ENCODE measurements around the gene ZSCAN26.

Gene ZSCAN26

GRCh38 chr6:28322661-28323060 is 55.7 kb downstream of the ZSCAN26 start:
- peaks cover 20% of the 10 kb centered on the region for H3K9me3 ChIP-seq (ENCODE audit: control insufficient read depth, insufficient read depth, low read length)

GRCh38 chr6:28323813-28324424 is 57.0 kb downstream of the ZSCAN26 start:
- H3K27me3 ChIP-seq (ENCODE audit: control insufficient read depth, low read length), result no peaks in the 10 kb centered on the region
- H3K36me3 ChIP-seq (ENCODE audit: control insufficient read depth, low read length), result peaks cover 3% of the 10 kb centered on the region; the same call in 1 of the 2 replicates
- peaks cover 23% of the 10 kb centered on the region for H3K9me3 ChIP-seq (ENCODE audit: control insufficient read depth, insufficient read depth, low read length)
- TF ChIP-seq CTCF (IDR thresholded peaks at IDR 0.05; ENCODE audit: low read depth, low read length, poor library complexity, severe bottlenecking) (no peak), EZH2phosphoT487 (IDR thresholded peaks at IDR 0.05; ENCODE audit: borderline replicate concordance, low read length) (no peak)
- H3K4me2 ChIP-seq (ENCODE audit: low read length), result no peak overlapping the region
- no peak overlapping the region for H3K4me3 ChIP-seq (ENCODE audit: low read length)
- H3K79me2 ChIP-seq (ENCODE audit: control insufficient read depth, low read length), result no peaks in the 10 kb centered on the region
- H3K9me2 ChIP-seq (replicated peaks; ENCODE audit: control insufficient read depth, low read length), result no peaks in the 10 kb centered on the region
- no peaks in the 10 kb centered on the region for H4K20me1 ChIP-seq (ENCODE audit: control insufficient read depth, insufficient read depth, low read depth, low read length)
- H3K27ac ChIP-seq (ENCODE audit: low read depth, low read length), result no peak overlapping the region
- H3F3A ChIP-seq (ENCODE audit: control insufficient read depth, insufficient read depth), result no peaks in the 10 kb centered on the region
- H3K4me1 ChIP-seq (ENCODE audit: control insufficient read depth, low read length), result no peaks in the 10 kb centered on the region

More at GRCh38 chr6:28322661-28323060, 55.7 kb downstream of the ZSCAN26 start:
- Histone ChIP-seq H3K79me2 (ENCODE audit: control insufficient read depth, low read length) (no peaks in the 10 kb centered on the region), H3K27ac (ENCODE audit: low read depth, low read length) (no peak overlapping the region), H4K20me1 (ENCODE audit: control insufficient read depth, insufficient read depth, low read depth, low read length) (no peaks in the 10 kb centered on the region), H3K4me2 (ENCODE audit: low read length) (no peak overlapping the region), H3K4me3 (ENCODE audit: low read length) (no peak overlapping the region), H3K27me3 (ENCODE audit: control insufficient read depth, low read length) (no peaks in the 10 kb centered on the region), H3F3A (ENCODE audit: control insufficient read depth, insufficient read depth) (no peaks in the 10 kb centered on the region), H3K36me3 (ENCODE audit: control insufficient read depth, low read length) (peaks cover 3% of the 10 kb centered on the region; the same call in 1 of the 2 replicates), H3K9me2 (replicated peaks; ENCODE audit: control insufficient read depth, low read length) (no peaks in the 10 kb centered on the region), H3K4me1 (ENCODE audit: control insufficient read depth, low read length) (no peaks in the 10 kb centered on the region)
- TF ChIP-seq CTCF (IDR thresholded peaks at IDR 0.05; ENCODE audit: low read depth, low read length, poor library complexity, severe bottlenecking) (no peak), EZH2phosphoT487 (IDR thresholded peaks at IDR 0.05; ENCODE audit: borderline replicate concordance, low read length) (no peak)

- Histone ChIP-seq H3K36me3 (ENCODE audit: control insufficient read depth, low read length) (peaks cover 3% of the 10 kb centered on the region; the same call in 1 of the 2 replicates), H4K20me1 (ENCODE audit: control insufficient read depth, insufficient read depth, low read depth, low read length) (no peaks in the 10 kb centered on the region), H3K4me2 (ENCODE audit: low read length) (no peak overlapping the region), H3K27ac (ENCODE audit: low read depth, low read length) (no peak overlapping the region), H3F3A (ENCODE audit: control insufficient read depth, insufficient read depth) (no peaks in the 10 kb centered on the region), H3K4me3 (ENCODE audit: low read length) (no peak overlapping the region), H3K4me1 (ENCODE audit: control insufficient read depth, low read length) (no peaks in the 10 kb centered on the region), H3K27me3 (ENCODE audit: control insufficient read depth, low read length) (no peaks in the 10 kb centered on the region), H3K79me2 (ENCODE audit: control insufficient read depth, low read length) (no peaks in the 10 kb centered on the region), H3K9me3 (ENCODE audit: control insufficient read depth, insufficient read depth, low read length) (peaks cover 24% of the 10 kb centered on the region), H3K9me2 (replicated peaks; ENCODE audit: control insufficient read depth, low read length) (no peaks in the 10 kb centered on the region)
- TF ChIP-seq EZH2phosphoT487 (IDR thresholded peaks at IDR 0.05; ENCODE audit: borderline replicate concordance, low read length) (no peak), CTCF (IDR thresholded peaks at IDR 0.05; ENCODE audit: low read depth, low read length, poor library complexity, severe bottlenecking) (no peak)
Measured at GRCh38 chr6:28326371-28326948, 59.5 kb downstream of the ZSCAN26 start.

All from DOHH2 (cell line).